ENCODE data around the gene TMEM143. TPM values are rescaled to one million over a fixed set of nuclear protein-coding genes. Genes with fewer than 3 reads are reported as not detected.

TMEM143 gene
- total and polyA plus RNA-seq, 4 donors = 3.2 to 10.2 (median 6.7) TPM

GRCh38 chr19:48385461-48386087 lies 21.8 kb upstream of the TMEM143 start:
- Histone ChIP-seq H3K27me3 (ENCODE audit: control insufficient read depth in 4 of 4, insufficient read depth in 4 of 4, low read length in 3 of 4) (no peaks in the 10 kb centered on the region), H3K4me3 (ENCODE audit: low read depth in 1 of 3, low read length in 3 of 3) (no peak overlapping the region), H3K27ac (ENCODE audit: low read depth in 1 of 2, low read length in 2 of 2) (no peak overlapping the region), H3K9ac (ENCODE audit: low read depth in 1 of 2, low read length in 2 of 2) (no peak overlapping the region), H3K4me1 (ENCODE audit: control insufficient read depth in 4 of 4, insufficient read depth in 4 of 4, low read length in 3 of 4) (peaks cover 0 to 5% (median 2%) of the 10 kb centered on the region in 4 donors), H3K9me3 (ENCODE audit: control insufficient read depth in 4 of 4, low read length in 3 of 4) (no peaks in the 10 kb centered on the region), H3K36me3 (ENCODE audit: control insufficient read depth in 4 of 4, insufficient read depth in 3 of 4, low read depth in 1 of 4, low read length in 3 of 4) (peaks cover 24 to 54% (median 42%) of the 10 kb centered on the region in 4 donors)
- TF ChIP-seq HNF4G (IDR thresholded peaks at IDR 0.05) = no peak
- no peak for TF ChIP-seq YY1 (IDR thresholded peaks at IDR 0.05)
- 98% methylated on average over 7 of the region's 7 CpGs for WGBS
- DNase-seq (ENCODE audit: low spot score) = no peak

- H3K36me3 ChIP-seq (ENCODE audit: control insufficient read depth in 4 of 4, insufficient read depth in 3 of 4, low read depth in 1 of 4, low read length in 3 of 4) = peaks cover 19 to 47% (median 32%) of the 10 kb centered on the region in 4 donors
- no peaks in the 10 kb centered on the region for H3K9me3 ChIP-seq (ENCODE audit: control insufficient read depth in 4 of 4, low read length in 3 of 4)
- H3K9ac ChIP-seq (ENCODE audit: low read depth in 1 of 2, low read length in 2 of 2) = no peak overlapping the region
- no peak for DNase-seq (ENCODE audit: low spot score)
- 91% methylated on average over 8 of the region's 8 CpGs for WGBS
- no peaks in the 10 kb centered on the region for H3K4me1 ChIP-seq (ENCODE audit: control insufficient read depth in 4 of 4, insufficient read depth in 4 of 4, low read length in 3 of 4)
- no peak for TF ChIP-seq RXRA (IDR thresholded peaks at IDR 0.05)
- TF ChIP-seq CTCF (IDR thresholded peaks at IDR 0.05; ENCODE audit: low read depth, low read length, missing input control) = no peak
- TF ChIP-seq FOXA1 (IDR thresholded peaks at IDR 0.05) = no peak
- TF ChIP-seq TAF1 (conservative IDR thresholded peaks at IDR 0.05) = no peak
- TF ChIP-seq MAX (IDR thresholded peaks at IDR 0.05) = no peak
- TF ChIP-seq YY1 (IDR thresholded peaks at IDR 0.05) = no peak
- TF ChIP-seq REST (IDR thresholded peaks at IDR 0.05) = no peak
- TF ChIP-seq EGR1 (IDR thresholded peaks at IDR 0.05; ENCODE audit: low read depth in 2 of 2) = no peak
- no peak for TF ChIP-seq GABPA (IDR thresholded peaks at IDR 0.05 in 1 of 2, conservative IDR thresholded peaks at IDR 0.05 in 1 of 2)
- no peak for TF ChIP-seq HNF4G (IDR thresholded peaks at IDR 0.05)
- no peak for TF ChIP-seq RAD21 (IDR thresholded peaks at IDR 0.05)
- TF ChIP-seq HNF4A (conservative IDR thresholded peaks at IDR 0.05) = no peak
- TF ChIP-seq FOXA2 (IDR thresholded peaks at IDR 0.05) = no peak
- no peak for TF ChIP-seq JUND (IDR thresholded peaks at IDR 0.05)
- TF ChIP-seq ZBTB33 (IDR thresholded peaks at IDR 0.05) = no peak
- TF ChIP-seq ATF3 (IDR thresholded peaks at IDR 0.05) = no peak
- no peak for TF ChIP-seq SP1 (IDR thresholded peaks at IDR 0.05)
- TF ChIP-seq NR2F2 (IDR thresholded peaks at IDR 0.05) = no peak
- H3K27me3 ChIP-seq (ENCODE audit: control insufficient read depth in 4 of 4, insufficient read depth in 4 of 4, low read length in 3 of 4) = no peaks in the 10 kb centered on the region
- no peak overlapping the region for H3K27ac ChIP-seq (ENCODE audit: low read depth in 1 of 2, low read length in 2 of 2)
- H3K4me3 ChIP-seq (ENCODE audit: low read depth in 1 of 3, low read length in 3 of 3) = no peak overlapping the region
Observed at GRCh38 chr19:48382286-48382685, 18.5 kb upstream of the TMEM143 start.
